RWPE2 (cell line): ENCODE results near the gene EHBP1.

ENCODE experiments used
- ATAC-seq: fragments of 200-7000 bp; cut with Tn5 transposase; 3 replicates; pipeline ENCODE4 v1.9.1; 2021; ENCODE audit warnings: low read depth
- DNase-seq: peaks from one replicate; pipeline ENCODE4 v3.0.0-alpha.2; 2020; ENCODE audit warnings: low spot score
- H3K27ac ChIP-seq: fragments of 450-650 bp; 2 replicates; pipeline ENCODE4 v1.5.1; 2017; ENCODE audit warnings: mild to moderate bottlenecking; ENCODE audit not compliant: poor library complexity, severe bottlenecking
- H3K27me3 ChIP-seq: fragments of 250-450 bp; sonication (Bioruptor Pico); 2 replicates; pipeline ENCODE4 v1.5.1; 2021; ENCODE audit warnings: mild to moderate bottlenecking, moderate library complexity; ENCODE audit not compliant: insufficient read depth, poor library complexity, severe bottlenecking
- H3K36me3 ChIP-seq: fragments of 250-450 bp; sonication (Bioruptor Pico); 2 replicates; pipeline ENCODE4 v1.5.1; 2020; ENCODE audit warnings: low read depth, mild to moderate bottlenecking, moderate library complexity
- H3K4me1 ChIP-seq: fragments of 250-450 bp; sonication (Bioruptor Pico); 2 replicates; pipeline ENCODE4 v1.5.1; 2021; ENCODE audit warnings: mild to moderate bottlenecking, moderate library complexity; ENCODE audit not compliant: insufficient read depth, poor library complexity, severe bottlenecking
- H3K4me3 ChIP-seq: fragments of 250-450 bp; sonication (Bioruptor Pico); 2 replicates; pipeline ENCODE4 v1.5.1; 2021; ENCODE audit warnings: mild to moderate bottlenecking, moderate library complexity; ENCODE audit not compliant: severe bottlenecking
- H3K9me3 ChIP-seq: fragments of 250-450 bp; sonication (Bioruptor Pico); 2 replicates; pipeline ENCODE4 v1.5.1; 2021; ENCODE audit warnings: mild to moderate bottlenecking, moderate library complexity; ENCODE audit not compliant: severe bottlenecking
- CTCF ChIP-seq: fragments of 450-650 bp; IDR thresholded peaks from one replicate; pipeline ENCODE4 v1.5.1; 2017; ENCODE audit warnings: mild to moderate bottlenecking, moderate library complexity; ENCODE audit not compliant: poor library complexity, severe bottlenecking

The EHBP1 gene

GRCh38 chr2:62716768-62717167 lies 11.3 kb downstream of the EHBP1 start:
- DNase-seq (no peak), ATAC-seq (no peak)
- Histone ChIP-seq H3K36me3 (peaks cover 84% of the 10 kb centered on the region), H3K9me3 (no peaks in the 10 kb centered on the region), H3K4me3 (no peak overlapping the region), H3K4me1 (no peaks in the 10 kb centered on the region), H3K27me3 (no peaks in the 10 kb centered on the region), H3K27ac (no peak overlapping the region)
- no peak for TF ChIP-seq CTCF

DNA sequence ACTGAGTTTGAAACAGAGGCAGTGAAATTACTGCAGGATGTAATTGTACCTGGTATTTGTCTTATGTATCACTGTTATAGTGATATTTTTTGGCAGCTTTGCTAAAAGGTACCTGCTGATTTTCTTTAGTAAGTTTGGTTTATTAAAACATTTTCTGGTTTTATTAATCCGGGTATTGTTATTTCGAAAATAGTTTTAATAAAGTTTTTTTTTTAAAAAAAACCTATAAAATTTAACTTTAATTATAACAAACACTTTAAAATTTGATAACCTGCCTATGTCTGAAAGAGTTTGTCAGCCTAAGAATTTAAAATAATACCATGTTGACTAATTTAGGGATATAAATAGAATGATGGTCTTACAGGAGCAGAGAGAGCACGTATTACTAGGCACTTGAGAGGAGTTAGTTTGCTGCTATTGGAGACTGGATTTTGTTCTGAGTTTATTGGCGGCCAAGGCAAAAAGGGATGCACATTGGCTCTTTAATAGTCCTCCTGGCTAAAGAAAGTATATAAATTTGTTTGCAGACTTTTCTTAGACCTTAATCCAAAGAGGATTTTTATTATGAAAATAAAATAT lies 12.1 kb downstream of the EHBP1 start:
- Histone ChIP-seq H3K36me3 (peaks cover 80% of the 10 kb centered on the region), H3K27ac (no peak overlapping the region), H3K4me3 (no peak overlapping the region), H3K27me3 (no peaks in the 10 kb centered on the region), H3K9me3 (no peaks in the 10 kb centered on the region), H3K4me1 (no peaks in the 10 kb centered on the region)
- no peak for TF ChIP-seq CTCF
- ATAC-seq (no peak), DNase-seq (no peak)

DNA sequence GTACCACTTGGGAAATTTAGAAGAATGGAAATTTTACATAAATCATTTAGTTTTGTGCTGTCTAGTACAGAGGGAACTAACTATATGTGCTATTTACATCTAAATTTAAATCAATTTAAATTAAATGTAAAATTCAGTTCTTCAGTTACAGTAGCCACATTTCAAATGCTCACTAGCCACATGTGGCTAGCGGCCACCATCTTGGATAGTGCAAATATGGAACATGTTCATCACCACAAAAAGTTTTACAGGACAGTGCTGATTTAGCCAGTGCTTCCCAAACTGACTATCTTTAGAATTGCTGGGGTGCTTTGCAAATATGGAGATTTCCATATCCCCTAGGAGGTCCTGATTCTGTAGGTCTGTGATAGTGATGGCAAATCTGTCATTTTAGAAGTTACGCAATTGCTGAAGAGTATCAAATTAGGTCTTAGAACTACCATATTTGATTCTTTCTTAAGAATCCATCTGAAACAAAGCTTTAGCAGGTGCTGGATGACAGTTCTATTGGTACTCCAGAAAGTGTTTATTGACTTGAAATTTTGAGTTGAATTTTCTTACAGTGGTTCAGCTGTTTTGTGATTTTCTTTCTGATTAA lies 12.8 kb downstream of the EHBP1 start:
- peaks cover 80% of the 10 kb centered on the region for H3K36me3 ChIP-seq
- no peak for ATAC-seq
- no peak for DNase-seq
- H3K4me3 ChIP-seq = no peak overlapping the region
- H3K9me3 ChIP-seq = no peaks in the 10 kb centered on the region
- no peak overlapping the region for H3K27ac ChIP-seq
- TF ChIP-seq CTCF = no peak
- H3K4me1 ChIP-seq = no peaks in the 10 kb centered on the region
- no peaks in the 10 kb centered on the region for H3K27me3 ChIP-seq

DNA sequence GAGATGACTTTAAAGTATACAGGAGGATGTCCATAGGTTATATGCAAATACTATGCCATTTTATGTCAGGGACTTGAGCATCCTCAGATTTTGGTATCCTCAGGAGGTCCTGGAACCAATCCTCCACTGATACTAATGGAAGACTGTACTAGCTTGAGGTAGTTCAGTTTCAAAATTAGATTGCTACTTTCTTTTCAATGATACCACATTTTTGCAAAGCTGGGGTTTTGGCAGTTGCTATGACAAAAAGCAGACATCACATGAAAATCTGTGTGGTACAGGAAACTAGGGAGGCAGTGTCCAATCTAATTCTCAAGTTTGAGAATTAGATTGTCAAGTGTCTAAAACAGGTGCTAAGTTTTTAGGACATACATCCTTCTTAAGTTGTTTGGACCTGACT lies 14.2 kb downstream of the EHBP1 start:
- H3K36me3 ChIP-seq = peaks cover 70% of the 10 kb centered on the region
- H3K9me3 ChIP-seq = no peaks in the 10 kb centered on the region
- DNase-seq (no peak), ATAC-seq (no peak)
- H3K27ac ChIP-seq = no peak overlapping the region
- H3K4me3 ChIP-seq = no peak overlapping the region
- H3K4me1 ChIP-seq = no peaks in the 10 kb centered on the region
- TF ChIP-seq CTCF = no peak
- no peaks in the 10 kb centered on the region for H3K27me3 ChIP-seq

DNA sequence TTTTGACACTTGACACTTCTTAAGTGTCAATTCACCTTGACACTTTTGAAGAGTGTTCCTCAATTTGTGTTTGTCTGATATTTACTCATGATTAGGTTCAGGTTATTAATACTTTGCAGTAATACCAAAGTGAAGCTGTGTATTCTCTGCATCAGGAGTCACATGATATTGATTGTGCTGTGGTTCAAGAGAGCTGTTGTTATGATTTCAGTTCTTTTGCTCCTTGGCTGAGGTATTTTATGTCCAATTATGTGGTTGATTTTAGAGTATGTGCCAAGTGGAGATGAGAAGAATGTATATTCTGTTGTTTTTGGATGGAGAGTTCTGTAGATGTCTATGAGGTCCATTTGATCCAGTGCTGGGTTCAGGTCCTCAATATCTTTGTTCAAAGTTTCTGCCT lies 17.2 kb downstream of the EHBP1 start:
- Histone ChIP-seq H3K27me3 (no peaks in the 10 kb centered on the region), H3K9me3 (no peaks in the 10 kb centered on the region), H3K4me1 (no peaks in the 10 kb centered on the region), H3K4me3 (no peak overlapping the region), H3K36me3 (peaks cover 46% of the 10 kb centered on the region), H3K27ac (no peak overlapping the region)
- ATAC-seq (no peak), DNase-seq (no peak)
- TF ChIP-seq CTCF = no peak
